Activated CD8-positive, alpha-beta T cell treated with anti-CD3 and anti-CD28 coated beads for 36 hours (primary cell): ENCODE measurements around the gene SNAP23. TPM values are rescaled to one million over a fixed set of nuclear protein-coding genes. Genes with fewer than 3 reads are reported as not detected.

Experiments used
- ATAC-seq: fragments of 200-7000 bp; cut with Tn5 transposase; one replicate; pipeline ENCODE4 v1.10.0; 2021; ENCODE audit warnings: mild to moderate bottlenecking, moderate library complexity
- CTCF ChIA-PET: fragments of 350-600 bp; sonication (Branson Sonifier 250); formaldehyde crosslinking; loops from one replicate; lab custom pipeline; 2021; ENCODE audit warnings: antibody characterized with exemption; lab: Charles Lee
- POLR2A ChIA-PET: fragments of 350-600 bp; sonication (Branson Sonifier 250); formaldehyde crosslinking; loops from one replicate; lab custom pipeline; 2021; ENCODE audit warnings: antibody characterized with exemption; lab: Charles Lee
- DNase-seq: peaks from one replicate; pipeline ENCODE4 v3.0.0-alpha.2; 2020
- H3K27ac Mint-ChIP-seq: one replicate; pipeline ENCODE4 v1.8.0; 2021; ENCODE audit warnings: mild to moderate bottlenecking, mixed read lengths
- H3K27me3 Mint-ChIP-seq: one replicate; pipeline ENCODE4 v1.8.0; 2021; ENCODE audit warnings: mixed read lengths
- H3K36me3 Mint-ChIP-seq: one replicate; pipeline ENCODE4 v1.8.0; 2021; ENCODE audit warnings: low read depth, mixed read lengths
- H3K4me1 Mint-ChIP-seq: one replicate; pipeline ENCODE4 v1.8.0; 2021; ENCODE audit warnings: low read depth, mixed read lengths
- H3K4me3 Mint-ChIP-seq: one replicate; pipeline ENCODE4 v1.8.0; 2021; ENCODE audit warnings: mild to moderate bottlenecking, moderate library complexity, mixed read lengths
- H3K9me3 Mint-ChIP-seq: one replicate; pipeline ENCODE4 v1.8.0; 2021; ENCODE audit warnings: mixed read lengths
- CTCF ChIP-seq: fragments of 200-600 bp; IDR thresholded peaks from one replicate; pipeline ENCODE4 v1.8.0; 2022; ENCODE audit warnings: antibody characterized with exemption, mild to moderate bottlenecking
- intact Hi-C: fragments of 100-400 bp; cut with micrococcal nuclease; formaldehyde crosslinking; loops from one replicate; pipeline ENCODE4 v1.10.0; 2022
- total RNA-seq, 2 experiments: library from RNA; stranded (reverse); gene quantifications; one replicate each; pipeline ENCODE4 v1.2.3, GENCODE V29; 2021

Gene SNAP23
- total RNA-seq, 2 experiments from 2014 or later = 31.2 to 33.1 TPM

- ATAC-seq (no peak), DNase-seq (no peak)
- H3K4me1 Mint-ChIP-seq = peaks cover 5% of the 10 kb centered on the region
- H3K27me3 Mint-ChIP-seq = no peaks in the 10 kb centered on the region
- H3K27ac Mint-ChIP-seq = no peak overlapping the region
- ChIA-PET POLR2A (no interaction called here), CTCF (no interaction called here)
- peaks cover 14% of the 10 kb centered on the region for H3K36me3 Mint-ChIP-seq
- intact Hi-C loops = no loop called here
- no peak for TF ChIP-seq CTCF
- H3K9me3 Mint-ChIP-seq = no peaks in the 10 kb centered on the region
- no peak overlapping the region for H3K4me3 Mint-ChIP-seq
Measured at GRCh38 chr15:42465520-42466259, 29.7 kb upstream of the SNAP23 start.

GRCh38 chr15:42471002-42471401, 24.4 kb upstream of the SNAP23 start:
- Mint-ChIP-seq H3K27me3 (no peaks in the 10 kb centered on the region), H3K9me3 (no peaks in the 10 kb centered on the region), H3K4me3 (no peak overlapping the region), H3K4me1 (no peaks in the 10 kb centered on the region), H3K36me3 (peaks cover 10% of the 10 kb centered on the region), H3K27ac (no peak overlapping the region)
- intact Hi-C loops = loop anchor here (5.0 kb wide), 1 partner anchor 181 kb away; no protein-coding TSS in a partner anchor
- TF ChIP-seq CTCF = no peak
- ATAC-seq = no peak
- ChIA-PET CTCF (interaction anchor here (0.6 to 1.8 kb wide), 9 partner anchors 9 to 112 kb away, joined by 3 to 6 read pairs (median 4); partner anchors contain the start of genes SNAP23 and ZNF106), POLR2A (no interaction called here)
- DNase-seq = no peak

DNA sequence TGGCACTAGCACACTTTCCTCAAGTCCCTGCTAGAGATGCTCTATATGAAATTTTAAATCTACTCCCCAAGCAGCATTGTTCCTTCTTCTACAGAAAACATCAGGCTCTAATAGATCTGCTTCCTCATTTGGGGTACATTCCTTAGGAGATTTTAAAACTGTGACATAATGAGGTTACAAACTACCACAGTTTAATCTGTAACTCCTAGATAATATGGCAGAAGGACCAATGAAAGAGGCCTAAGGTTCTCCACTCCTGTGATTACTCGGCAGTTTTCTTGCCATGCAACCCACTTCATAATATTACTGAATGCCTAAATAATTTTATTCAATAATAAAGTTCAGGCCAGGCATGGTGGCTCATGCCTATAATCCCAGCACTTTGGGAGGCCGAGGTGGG, 20.6 kb upstream of the SNAP23 start:
- no peaks in the 10 kb centered on the region for H3K27me3 Mint-ChIP-seq
- POLR2A ChIA-PET = interaction anchor here (0.9 to 1.1 kb wide), 2 partner anchors 8 to 16 kb away, joined by 3 read pairs; partner anchors contain the start of gene ZNF106
- no peak for TF ChIP-seq CTCF
- no peak overlapping the region for H3K4me3 Mint-ChIP-seq
- H3K9me3 Mint-ChIP-seq = no peaks in the 10 kb centered on the region
- intact Hi-C loops = loop anchor here (5.0 kb wide), 1 partner anchor 177 kb away; no protein-coding TSS in a partner anchor
- no peak for ATAC-seq
- peaks cover 4% of the 10 kb centered on the region for H3K4me1 Mint-ChIP-seq
- H3K36me3 Mint-ChIP-seq = peaks cover 5% of the 10 kb centered on the region
- H3K27ac Mint-ChIP-seq = no peak overlapping the region
- no peak for DNase-seq
- CTCF ChIA-PET = interaction anchor here (0.8 kb wide), 1 partner anchor 202 kb away, joined by 3 read pairs; the partner anchor contains the start of genes GANC and TMEM87A

DNA sequence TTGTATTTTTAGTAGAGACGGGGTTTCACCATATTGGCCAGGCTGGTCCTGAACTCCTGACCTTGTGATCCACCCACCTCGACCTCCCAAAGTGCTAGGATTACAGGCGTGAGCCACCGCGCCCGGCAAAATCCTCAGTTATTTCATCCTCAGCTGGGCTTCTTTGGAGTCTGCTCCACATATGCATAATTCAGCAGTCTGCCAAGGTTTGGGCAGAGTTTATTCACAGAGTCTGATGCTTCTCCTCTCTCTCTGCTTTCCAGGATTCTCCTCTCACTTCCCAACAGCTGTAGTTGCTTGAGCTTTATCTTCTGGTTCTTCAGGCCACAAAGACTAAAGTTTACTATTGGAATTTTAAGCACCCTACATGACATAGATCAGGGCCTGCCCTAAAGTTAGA, 12.7 kb upstream of the SNAP23 start:
- ATAC-seq (no peak), DNase-seq (no peak)
- H3K27me3 Mint-ChIP-seq = no peaks in the 10 kb centered on the region
- intact Hi-C loops = no loop called here
- ChIA-PET CTCF (interaction anchor here (1.4 kb wide), 1 partner anchor 11 kb away, joined by 4 read pairs; no protein-coding TSS in a partner anchor), POLR2A (interaction anchor here (0.6 kb wide), 1 partner anchor 8 kb away, joined by 3 read pairs; no protein-coding TSS in a partner anchor)
- H3K4me1 Mint-ChIP-seq = peaks cover 26% of the 10 kb centered on the region
- TF ChIP-seq CTCF = no peak
- H3K36me3 Mint-ChIP-seq = peaks cover 21% of the 10 kb centered on the region
- no peak overlapping the region for H3K4me3 Mint-ChIP-seq
- peaks cover 2% of the 10 kb centered on the region for H3K9me3 Mint-ChIP-seq
- no peak overlapping the region for H3K27ac Mint-ChIP-seq

GRCh38 chr15:42483677-42484076, 11.8 kb upstream of the SNAP23 start:
- TF ChIP-seq CTCF = no peak
- CTCF ChIA-PET = interaction anchor here (0.9 kb wide), 1 partner anchor 12 kb away, joined by 4 read pairs; no protein-coding TSS in a partner anchor
- POLR2A ChIA-PET = interaction anchor here (1.5 kb wide), 1 partner anchor 29 kb away, joined by 3 read pairs; no protein-coding TSS in a partner anchor
- ATAC-seq = no peak
- no peak overlapping the region for H3K4me3 Mint-ChIP-seq
- H3K27ac Mint-ChIP-seq = no peak overlapping the region
- peaks cover 2% of the 10 kb centered on the region for H3K9me3 Mint-ChIP-seq
- H3K36me3 Mint-ChIP-seq = peaks cover 27% of the 10 kb centered on the region
- H3K27me3 Mint-ChIP-seq = no peaks in the 10 kb centered on the region
- DNase-seq = no peak
- H3K4me1 Mint-ChIP-seq = peaks cover 33% of the 10 kb centered on the region
- intact Hi-C loops = no loop called here
